ENCODE data around the gene CALB2.

The CALB2 gene

GRCh38 chr16:71429581-71429980 lies 71.1 kb downstream of the CALB2 start:
- no peak for DNase-seq

GRCh38 chr16:71430744-71431143 lies 72.2 kb downstream of the CALB2 start:
- no peak for DNase-seq

- no peak for DNase-seq
Observed at GRCh38 chr16:71431176-71431575, 72.7 kb downstream of the CALB2 start.

- DNase-seq: no peak
Observed at GRCh38 chr16:71431991-71432390, 73.5 kb downstream of the CALB2 start.

- no peak for DNase-seq
Observed at GRCh38 chr16:71432906-71433305, 74.4 kb downstream of the CALB2 start.

GRCh38 chr16:71436473-71436872 lies 78.0 kb downstream of the CALB2 start:
- DNase-seq: no peak

GRCh38 chr16:71439523-71439922 lies 81.0 kb downstream of the CALB2 start:
- no peak for DNase-seq

All from stimulated activated CD4-positive, alpha-beta T cell treated with anti-CD3 and anti-CD28 coated beads, Interleukin-4, amount 100 ng/mL, for 24 hours (primary cell).